Heart left ventricle (tissue), 13 donors: Measurements from ENCODE around the gene RAB22A.

Source experiments
- POLR2A ChIP-seq, 2 donors: fragments of 450-650 bp; IDR thresholded peaks; one replicate each; pipeline ENCODE4 v1.6.1; 2017; ENCODE audit warnings: antibody characterized with exemption in 2 of 2, mild to moderate bottlenecking in 2 of 2, moderate library complexity in 2 of 2
- TF ChIP-seq, protein P1 (sequence below), 12 donors: fragments of 200-600 bp; sonication (generic) in 4 of 12; IDR thresholded peaks; one replicate each; pipeline versions ENCODE4 v1.5.0 to v1.8.0; 2018 to 2022; ENCODE audit warnings: antibody characterized with exemption in 12 of 12, mild to moderate bottlenecking in 5 of 12
- donor health status: ischemic (EF 13 %, LVEDD 7.1; RV severe dilation, severe dysfunction).
- donor health status: DM: no; HTN: yes; CAD: no.
- donor health status: DM: no; HTN: no; CAD: no.
- donor health status: ischemic (EF 25% LVEDD 6.9; RV normal size, moderate dysfunction).
- donor health status: ischemic (EF 25% LVEDD 5.7; RV mildly dilated, moderate dysfunction).
- donor health status: ischemic (EF 35%, LVEDD 5.7; RV mildly dilated, moderate dysfunction).
- donor health status: nonischemic (EF 11% LVEDD 7.7; RV severe dilation, severe dysfunction).
- donor health status: DM: yes; HTN: yes; CAD: no.
- donor health status: PGD.
- donor health status: ischemic (EF 29% LVEDD 5.4; RV normal size, mild dysfunction).
- donor health status: nonischemic (EF 23%, LVEDD 6.1; RV moderate dilation, normal function).

DNA sequence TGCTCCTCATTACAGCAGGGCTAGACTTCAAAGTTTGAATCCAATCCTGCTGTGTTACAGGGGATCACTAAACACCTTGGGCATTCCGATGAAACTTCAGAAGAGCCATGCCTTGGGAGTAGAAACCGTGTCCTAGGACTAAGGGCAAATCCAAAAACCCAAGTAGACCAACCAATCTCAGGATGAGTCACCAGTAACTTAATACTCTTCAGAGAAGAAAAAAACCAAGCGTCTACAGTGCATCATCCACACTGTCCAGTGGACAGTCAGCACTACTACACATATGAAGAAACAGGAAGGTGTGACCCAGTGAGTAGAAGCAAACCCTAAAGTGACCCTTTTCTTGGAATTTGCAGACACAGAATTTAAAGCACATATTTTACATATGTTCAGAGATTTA, 40.1 kb downstream of the RAB22A start:
- TF ChIP-seq, protein P1, sequence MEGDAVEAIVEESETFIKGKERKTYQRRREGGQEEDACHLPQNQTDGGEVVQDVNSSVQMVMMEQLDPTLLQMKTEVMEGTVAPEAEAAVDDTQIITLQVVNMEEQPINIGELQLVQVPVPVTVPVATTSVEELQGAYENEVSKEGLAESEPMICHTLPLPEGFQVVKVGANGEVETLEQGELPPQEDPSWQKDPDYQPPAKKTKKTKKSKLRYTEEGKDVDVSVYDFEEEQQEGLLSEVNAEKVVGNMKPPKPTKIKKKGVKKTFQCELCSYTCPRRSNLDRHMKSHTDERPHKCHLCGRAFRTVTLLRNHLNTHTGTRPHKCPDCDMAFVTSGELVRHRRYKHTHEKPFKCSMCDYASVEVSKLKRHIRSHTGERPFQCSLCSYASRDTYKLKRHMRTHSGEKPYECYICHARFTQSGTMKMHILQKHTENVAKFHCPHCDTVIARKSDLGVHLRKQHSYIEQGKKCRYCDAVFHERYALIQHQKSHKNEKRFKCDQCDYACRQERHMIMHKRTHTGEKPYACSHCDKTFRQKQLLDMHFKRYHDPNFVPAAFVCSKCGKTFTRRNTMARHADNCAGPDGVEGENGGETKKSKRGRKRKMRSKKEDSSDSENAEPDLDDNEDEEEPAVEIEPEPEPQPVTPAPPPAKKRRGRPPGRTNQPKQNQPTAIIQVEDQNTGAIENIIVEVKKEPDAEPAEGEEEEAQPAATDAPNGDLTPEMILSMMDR (IDR thresholded peaks at IDR 0.05) = no peak
- no peak for TF ChIP-seq POLR2A (IDR thresholded peaks at IDR 0.05)
